ENCODE data around the gene PDE11A.
"Not testable (repeated sequence)": the region's sequence is repeated elsewhere in the genome, so short reads cannot be mapped to it uniquely, and the experiment has no call there.

PDE11A gene

DNA sequence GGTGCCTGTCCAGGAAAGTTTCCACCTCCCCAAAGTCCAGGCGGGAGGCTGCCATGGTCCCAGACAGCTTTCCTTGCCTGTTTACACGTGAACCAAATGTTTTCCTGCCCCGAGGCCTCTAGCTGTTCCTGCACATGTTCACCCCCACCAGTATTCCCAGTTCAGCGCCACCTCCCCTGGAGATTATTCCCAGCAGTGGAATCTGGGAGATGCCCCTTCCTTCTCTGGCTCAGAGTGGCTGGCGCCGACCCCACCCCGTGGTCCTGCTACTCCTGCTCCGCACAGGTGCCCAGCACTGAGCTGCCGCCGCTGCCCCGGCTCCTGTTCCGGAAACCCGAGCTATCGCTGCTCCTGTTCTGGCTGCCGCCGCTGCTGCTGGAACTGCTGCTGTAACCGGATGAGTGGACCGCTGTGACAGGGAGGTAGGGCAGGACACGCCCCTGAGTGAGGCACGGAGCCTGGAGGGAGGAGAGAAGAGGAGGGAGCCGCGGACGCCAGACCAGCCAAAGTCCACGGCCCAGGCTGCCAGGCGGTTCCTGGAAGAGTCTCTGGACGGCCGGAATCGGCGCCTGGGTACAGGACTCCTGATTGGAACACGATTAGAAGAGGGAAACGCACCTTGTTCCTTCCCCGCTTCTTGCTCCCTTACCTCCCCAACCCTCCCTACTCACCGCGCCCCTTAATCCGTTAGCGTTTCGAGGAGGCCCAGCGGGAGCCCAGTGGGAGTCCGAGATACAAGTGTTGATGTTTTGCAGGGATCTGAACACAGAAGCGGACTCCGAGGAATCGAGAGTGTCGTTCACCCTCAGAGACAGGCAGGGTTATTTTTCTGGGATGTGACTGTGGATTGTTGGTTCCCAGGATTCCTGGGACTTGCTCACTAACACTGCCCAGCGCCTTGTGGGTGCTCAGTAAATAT is at the start of gene PDE11A:
PDE11A (minus strand) TSS at position 395 of the 919 bp plus-strand sequence; CDS start at position 55, 340 bp downstream.
- peak; percentile 13 for DNase-seq

- no peak for DNase-seq
Measured at GRCh38 chr2:178119179-178119922, 46.8 kb upstream of the PDE11A start.

- no peak for DNase-seq
Measured at GRCh38 chr2:178117725-178118124, 45.1 kb upstream of the PDE11A start.

DNA sequence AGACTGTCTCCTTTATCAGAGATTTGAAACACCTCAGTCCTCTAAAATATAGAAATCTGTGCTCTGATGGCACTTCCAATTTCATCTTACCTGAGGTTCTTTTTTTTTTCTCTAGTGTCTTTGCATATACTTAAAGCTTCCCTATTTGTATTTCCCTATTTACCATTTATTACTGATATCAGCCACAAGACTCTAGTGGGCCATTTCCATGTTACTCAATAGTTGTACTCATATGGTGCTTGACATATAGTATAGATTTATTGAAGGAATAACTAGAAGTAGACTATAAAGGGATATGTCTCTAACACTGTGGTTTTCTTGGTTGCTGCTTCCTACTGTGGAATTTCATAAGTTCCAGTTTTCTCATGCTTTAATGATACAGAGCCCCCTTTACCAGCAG is 42.7 kb upstream of the PDE11A start:
- DNase-seq, result no peak

DNA sequence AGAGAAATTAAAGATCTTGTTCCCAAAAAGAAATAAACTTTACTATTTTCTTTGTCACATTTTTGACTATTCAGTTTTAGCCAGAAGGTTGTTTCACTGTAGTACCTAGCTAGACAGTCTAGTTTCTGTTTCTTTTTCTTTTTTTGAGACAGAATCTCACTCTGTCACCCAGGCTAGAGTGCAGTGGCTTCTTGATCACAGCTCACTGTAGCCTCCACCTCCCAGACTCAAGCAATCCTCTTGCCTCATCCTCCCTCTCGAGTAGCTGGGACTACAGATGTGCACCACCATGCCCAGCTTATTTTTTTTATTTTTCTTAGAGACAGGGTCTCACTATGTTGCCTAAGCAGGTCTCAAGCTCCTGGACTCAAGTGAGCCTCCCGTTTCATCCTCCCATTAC is 41.9 kb upstream of the PDE11A start:
- no peak for DNase-seq

DNA sequence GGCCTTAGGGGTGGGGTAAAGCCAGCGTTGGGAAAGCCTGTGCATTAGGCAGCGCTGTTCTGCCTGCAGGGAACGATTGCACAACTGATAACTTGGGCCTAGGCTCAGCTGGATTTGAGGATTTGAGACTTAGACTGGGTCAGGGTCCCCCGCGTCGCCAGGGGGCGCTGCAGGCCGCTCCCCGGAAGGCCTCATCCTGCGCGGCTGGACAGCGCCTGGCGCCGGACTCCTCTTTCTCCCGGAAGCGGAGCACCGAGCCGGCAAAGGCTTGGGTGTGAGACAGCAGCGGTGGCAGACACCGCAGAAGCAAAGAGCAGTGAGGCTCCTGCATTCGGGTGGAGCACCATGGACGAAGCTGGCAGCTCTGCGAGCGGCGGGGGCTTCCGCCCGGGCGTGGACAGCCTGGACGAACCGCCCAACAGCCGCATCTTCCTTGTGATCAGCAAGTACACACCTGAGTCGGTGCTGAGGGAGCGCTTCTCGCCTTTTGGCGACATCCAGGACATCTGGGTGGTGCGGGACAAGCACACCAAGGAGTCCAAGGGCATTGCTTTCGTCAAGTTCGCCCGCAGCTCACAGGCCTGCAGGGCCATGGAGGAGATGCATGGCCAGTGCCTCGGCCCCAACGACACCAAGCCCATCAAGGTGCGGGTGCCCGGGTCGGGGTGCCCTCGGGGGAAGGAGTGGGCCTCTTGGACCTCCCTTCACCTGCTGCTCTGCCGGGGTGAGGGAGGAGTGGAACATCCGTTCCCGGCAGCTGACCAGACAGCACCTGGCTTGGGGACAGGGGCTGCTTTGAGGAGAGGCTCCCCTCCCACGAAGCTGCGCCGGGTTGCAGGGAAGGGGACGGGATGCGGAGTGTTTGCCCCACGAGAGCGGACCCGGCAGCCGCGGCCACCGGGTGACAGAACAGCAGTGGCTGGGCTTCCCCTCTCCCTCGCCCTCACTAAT is 39.9 kb upstream of the PDE11A start, which contains the start of gene RBM45:
RBM45 (plus strand) TSS at position 236 of the 951 bp plus-strand sequence; CDS start at position 346, 110 bp downstream.
- peak; percentile 80 for DNase-seq

- no peak for DNase-seq
Measured at GRCh38 chr2:178111743-178112142, 39.2 kb upstream of the PDE11A start.

GRCh38 chr2:178110681-178111080 is 38.1 kb upstream of the PDE11A start:
- DNase-seq, result no peak

DNA sequence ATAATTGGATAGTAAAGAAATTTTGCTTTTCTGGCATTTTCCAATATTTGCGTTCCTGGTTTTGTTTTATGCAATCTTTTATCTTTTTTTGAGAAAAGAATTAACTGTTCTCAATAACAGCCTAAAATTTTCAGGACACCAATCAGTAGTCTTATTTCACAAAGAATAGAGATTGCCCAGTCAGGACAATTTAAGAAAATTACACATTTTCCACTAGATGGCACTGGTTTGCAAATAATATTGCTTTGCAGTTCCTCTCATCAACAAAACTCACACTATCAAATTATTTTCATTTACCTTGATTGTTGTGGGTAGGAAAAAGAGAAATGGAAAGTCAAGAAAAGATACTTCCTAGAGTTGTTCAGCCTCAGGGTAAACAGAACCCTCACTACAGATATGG is 37.2 kb upstream of the PDE11A start:
- no peak for DNase-seq

DNA sequence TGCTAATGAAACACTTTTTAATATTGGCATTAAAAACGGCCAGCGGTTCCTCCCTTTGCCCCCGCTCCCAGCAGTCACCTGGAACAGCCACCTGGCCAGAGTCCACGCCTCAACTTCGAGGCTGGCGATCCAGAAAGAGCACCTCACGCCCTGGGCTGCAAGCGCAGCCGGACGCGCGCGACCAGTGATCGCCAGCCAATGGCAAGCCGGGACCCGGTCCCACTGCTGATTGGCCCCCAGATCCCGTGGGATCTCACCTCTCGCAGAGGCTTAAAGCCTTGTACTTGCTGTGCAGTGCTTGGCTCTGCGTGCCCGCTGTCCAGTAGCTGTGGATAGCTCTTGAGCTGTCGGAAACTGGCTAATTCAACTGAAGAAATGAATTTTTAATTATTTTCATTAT is 35.6 kb upstream of the PDE11A start:
- no peak for DNase-seq

GRCh38 chr2:178106053-178106452 is 33.5 kb upstream of the PDE11A start:
- DNase-seq, result no peak

DNA sequence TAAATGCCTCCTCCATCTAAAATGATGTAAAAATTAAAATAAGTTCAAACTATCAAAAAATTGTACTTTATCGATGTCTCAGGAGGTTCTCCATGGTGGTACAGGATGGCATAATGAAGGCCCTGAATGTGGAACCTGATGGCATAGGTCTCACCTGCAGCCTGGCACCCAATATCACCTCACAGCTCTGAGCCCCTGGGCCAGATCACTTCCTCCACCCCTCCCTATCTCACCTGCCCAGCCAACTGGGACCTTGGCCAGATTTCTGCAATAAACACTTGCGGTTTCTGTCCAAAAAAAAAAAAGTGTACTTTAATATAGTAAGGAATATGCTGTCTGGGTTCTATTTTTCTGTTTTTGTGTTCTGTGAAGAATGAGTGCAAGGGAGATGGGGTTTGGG is 33.0 kb upstream of the PDE11A start:
- DNase-seq, result no peak

DNA sequence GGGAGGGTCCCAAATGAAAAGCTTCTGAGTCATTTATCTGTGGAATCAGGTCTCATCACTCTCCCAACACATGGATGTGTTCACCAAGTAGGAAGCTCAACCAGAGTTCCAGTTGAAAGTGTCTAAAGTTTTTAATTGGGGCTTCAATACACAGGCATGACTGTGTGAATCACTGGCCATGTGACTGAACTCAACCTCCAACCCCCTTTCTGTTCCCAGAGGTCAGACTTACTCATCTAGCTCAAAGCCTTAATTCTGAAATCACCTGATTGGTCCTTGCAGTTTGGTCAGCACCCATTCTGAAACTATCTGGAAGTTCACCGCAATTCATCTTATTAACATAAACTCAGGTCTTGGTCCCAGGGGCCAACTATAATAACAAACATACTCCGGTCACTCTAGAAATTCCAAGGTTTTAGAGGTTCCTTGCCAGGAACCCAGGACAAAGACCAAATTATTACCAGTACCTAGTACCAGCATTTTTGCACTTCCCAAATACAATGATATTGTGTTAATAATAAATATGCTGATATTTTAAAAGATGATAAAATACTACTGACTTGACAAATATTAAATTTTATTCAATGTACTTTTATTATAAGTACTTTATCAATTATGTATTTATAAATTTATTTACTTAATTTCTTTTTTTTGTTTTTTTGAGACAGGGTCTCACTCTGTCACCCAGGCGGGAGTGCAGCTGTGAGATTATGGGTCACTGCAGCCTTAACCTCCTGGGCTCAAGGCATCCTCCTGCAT is 28.9 kb upstream of the PDE11A start:
- DNase-seq, result no peak

- DNase-seq, result no peak
Measured at GRCh38 chr2:178093471-178093870, 20.9 kb upstream of the PDE11A start.

DNA sequence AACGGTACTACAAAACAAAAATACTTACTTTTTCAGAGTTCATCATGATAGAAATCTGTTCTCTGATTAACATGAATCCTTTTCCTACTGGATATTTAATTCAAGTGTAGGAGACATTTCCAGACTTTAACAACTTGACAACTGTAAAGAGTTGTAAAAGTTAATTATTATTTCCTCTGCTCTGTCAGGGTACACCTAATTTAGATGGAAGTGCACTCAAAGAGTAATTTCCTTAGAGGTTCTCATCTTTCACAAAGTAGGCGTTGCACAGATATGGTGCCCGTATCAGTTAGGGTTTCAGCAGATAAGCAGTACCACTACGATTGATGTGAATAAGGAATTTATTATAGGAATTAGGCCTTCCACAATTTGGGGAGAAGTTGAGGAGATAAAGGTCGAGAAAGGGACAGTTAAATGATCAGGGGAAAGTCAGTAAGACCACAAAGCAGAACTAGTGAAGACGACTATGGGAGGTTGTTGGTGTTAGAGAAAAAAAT is 16.2 kb upstream of the PDE11A start:
- no peak for DNase-seq

DNA sequence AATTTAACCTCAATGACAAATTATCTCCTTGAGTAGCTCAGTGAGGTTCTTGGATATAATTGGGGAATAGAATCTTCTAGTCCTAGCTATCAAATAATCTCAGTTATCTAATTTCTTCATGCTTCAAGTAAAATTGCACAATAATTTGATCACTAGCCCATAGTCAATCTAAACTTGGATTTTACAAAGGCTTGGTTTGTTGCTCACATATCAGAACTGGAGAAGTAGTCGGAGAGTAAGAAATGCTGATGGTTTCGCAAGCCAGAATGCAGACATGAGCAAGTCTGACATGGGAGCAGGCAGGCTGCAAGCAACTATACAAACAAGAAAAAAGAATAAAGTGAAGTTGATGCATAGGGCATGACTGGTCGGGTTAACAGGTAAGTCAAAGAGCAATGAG is 11.7 kb upstream of the PDE11A start:
- no peak for DNase-seq

- DNase-seq, result no peak
Measured at GRCh38 chr2:178082408-178083045, 9.9 kb upstream of the PDE11A start.

DNA sequence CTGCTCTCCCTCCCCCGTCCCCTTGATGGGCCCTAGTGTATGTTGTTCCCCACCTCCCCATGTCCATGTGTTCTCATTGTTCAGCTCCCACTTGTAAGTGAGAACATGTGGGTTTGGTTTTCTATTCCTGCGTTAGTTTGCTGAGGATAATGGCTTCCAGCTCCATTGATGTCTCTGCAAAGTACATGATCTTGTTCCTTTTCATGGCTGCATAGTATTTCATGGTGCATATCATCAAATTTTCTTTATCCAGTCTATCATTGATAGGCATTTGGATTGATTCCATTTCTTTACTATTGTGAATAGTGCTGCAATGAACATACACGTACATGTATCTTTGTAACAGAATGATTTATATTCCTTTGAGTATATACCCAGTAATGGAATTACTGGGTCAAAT is 6.7 kb upstream of the PDE11A start:
- not testable (repeated sequence) for DNase-seq

- no peak for DNase-seq
Measured at GRCh38 chr2:178076130-178076529, 3.6 kb upstream of the PDE11A start.

- no peak for DNase-seq
Measured at GRCh38 chr2:178075006-178075326, 2.4 kb upstream of the PDE11A start.
